CD1c-positive myeloid dendritic cell (primary cell): ENCODE measurements around the gene PLLP.

Source experiments
- DNase-seq: peaks from one replicate; pipeline ENCODE4 v3.0.0-alpha.2; 2016; ENCODE audit errors: extremely low spot score

The PLLP gene, protein sequence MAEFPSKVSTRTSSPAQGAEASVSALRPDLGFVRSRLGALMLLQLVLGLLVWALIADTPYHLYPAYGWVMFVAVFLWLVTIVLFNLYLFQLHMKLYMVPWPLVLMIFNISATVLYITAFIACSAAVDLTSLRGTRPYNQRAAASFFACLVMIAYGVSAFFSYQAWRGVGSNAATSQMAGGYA

DNA sequence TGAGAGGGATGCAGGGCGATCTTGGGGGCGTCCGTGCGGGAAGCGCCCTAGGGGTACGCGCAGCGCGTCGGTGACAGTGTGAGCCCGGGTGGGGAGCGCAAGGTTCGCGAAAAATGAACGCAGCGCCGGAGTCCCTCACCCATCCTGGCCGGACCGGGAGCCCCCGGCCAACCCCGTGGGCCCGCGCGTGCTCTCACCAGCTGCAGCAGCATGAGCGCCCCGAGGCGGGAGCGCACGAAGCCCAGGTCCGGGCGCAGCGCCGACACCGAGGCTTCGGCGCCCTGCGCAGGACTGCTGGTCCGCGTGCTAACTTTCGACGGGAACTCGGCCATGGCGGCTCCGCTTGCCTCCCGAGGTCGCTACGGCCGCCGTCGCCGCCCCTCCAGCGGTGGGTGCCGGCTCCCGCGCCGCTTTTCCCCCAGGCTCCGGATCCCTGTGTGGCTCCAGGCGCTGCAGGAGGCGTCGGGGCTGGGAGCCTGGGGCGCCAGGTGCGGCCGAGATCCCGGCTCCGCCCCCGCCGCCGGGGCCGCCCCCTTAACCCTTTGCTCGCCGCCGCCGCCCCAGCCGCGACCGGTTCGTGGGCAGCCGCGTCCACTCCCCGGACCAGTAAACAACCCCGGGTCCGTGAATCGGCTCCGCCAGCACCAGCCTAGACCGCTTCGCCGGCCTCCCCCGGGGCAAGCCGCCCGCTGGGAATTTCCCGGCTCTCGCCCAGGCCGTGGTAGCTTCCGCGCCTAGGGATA is at the start of gene PLLP:
PLLP (minus strand) TSS at position 464 of the 743 bp plus-strand sequence; CDS start at position 332, 132 bp downstream.
- peak; percentile 45 for DNase-seq

DNA sequence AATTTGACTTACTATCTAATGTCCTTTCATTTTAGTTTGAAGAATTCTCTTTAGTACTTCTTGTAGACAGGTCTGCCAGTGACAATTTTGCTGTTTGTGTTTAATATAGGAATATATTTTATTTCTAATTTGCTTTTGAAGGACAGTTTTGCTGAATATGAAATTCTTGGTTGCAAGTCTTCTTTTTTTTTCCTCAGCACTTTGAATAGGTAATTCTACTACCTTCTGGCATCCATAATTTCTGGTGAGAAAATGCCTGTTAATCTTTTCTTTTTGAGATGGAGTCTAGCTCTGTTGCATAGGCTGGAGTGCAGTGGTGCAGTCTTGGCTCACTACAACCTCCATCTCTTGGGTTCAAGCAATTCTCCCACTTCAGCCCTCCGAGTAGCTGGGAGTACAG is 48.9 kb upstream of the PLLP start:
- no peak for DNase-seq

DNA sequence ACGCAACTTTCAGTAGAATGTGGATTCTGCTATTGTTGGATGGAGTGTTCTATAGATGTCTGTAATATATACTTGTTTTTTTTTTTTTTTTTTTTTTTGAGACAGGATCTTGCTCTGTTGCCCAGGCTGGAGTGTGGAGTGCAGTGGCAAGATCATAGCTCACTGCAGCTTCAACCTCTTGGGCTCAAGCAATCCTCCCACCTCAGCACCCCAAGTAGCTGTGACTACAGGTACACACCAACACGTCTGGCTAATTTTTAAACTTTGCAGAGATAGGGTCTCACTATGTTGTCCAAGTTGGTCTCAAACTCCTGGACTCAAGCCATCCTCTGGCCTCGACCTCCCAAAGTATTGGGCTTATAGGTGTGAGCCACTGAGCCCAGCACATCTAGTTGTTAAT is 46.9 kb upstream of the PLLP start:
- no peak for DNase-seq

DNA sequence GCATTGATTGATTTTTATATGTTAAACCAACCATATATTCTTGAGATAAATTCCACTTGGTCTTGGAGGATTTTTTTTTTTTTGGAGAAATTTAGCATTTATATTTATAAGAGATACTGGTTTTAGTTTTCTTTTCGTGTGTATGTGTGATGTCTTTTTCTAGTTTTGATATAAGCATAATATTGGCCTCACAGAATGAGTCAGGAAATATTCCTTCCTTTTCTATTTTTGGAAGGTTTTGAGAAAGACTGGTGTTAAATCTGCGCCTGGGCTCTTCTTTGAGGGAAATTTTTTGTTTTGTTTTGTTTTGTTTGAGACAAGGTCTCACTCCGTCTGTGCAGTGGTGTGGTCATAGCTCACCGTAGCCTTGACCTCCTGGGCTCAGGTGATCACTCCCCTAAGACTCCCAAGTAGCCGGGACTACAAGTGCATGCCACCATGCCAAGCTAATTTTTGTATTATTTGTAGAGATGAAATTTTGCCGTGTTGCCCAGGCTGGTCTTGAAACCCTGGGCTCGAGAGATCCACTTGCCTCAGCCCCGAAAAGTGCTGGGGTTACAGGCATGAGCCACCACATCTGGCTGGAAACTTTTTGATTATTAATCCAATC is 45.4 kb upstream of the PLLP start:
- no peak for DNase-seq

DNA sequence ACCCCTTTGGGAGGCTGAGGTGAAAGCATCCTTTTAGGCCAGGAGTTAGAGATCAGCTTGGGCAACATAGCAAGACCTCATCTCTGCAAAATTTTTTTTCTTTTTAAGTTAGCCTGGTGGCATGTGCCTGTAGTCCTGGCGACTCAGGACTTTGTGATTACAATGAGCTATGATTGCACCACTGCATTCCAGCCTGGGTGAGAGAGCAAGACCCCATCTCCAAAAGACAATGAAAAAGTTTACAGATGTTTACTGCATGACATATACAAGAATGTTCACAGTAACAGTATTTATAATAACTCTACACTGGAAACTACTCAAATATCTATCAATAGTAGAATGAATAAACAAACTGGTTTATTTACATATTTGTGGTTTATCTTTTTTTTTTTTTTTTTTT is 41.0 kb upstream of the PLLP start:
- no peak for DNase-seq

DNA sequence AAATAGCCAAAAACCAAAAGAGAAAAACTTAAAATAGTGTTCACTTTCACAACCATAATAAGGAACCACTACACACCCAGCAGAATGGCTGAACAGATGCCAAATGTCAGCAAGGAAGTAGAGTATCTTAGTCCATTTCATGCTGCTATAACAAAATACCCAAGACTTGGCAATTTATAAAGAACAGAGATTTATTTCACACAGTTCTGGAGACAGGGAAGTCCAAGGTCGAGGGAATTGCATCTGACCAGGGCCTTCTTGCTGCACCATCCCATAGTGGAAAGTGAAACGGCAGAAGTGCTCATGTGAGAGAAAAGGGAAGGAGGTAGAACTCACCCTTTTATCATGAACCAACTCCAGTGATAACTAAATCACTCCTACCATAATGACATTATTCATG is 40.3 kb upstream of the PLLP start:
- DNase-seq, result peak; percentile 77

DNA sequence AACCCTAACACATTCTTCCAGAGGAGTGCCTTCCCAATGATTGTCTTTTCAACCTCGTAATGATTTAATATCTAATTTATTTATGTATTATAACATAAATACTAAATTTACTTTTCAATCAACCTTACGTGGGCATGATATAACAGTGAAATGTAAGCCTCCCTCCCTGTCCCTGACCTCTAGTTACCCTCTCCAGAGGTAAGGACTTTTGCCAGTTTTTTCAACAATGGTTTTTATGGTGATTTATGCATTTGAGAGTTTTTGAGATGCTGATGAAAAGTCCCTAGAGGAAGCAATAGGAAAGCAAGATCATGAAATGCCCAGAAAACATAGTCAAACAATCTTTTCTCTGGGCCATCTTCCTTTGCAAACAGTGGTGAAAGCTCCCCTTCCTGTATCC is 35.2 kb upstream of the PLLP start:
- DNase-seq, result no peak

DNA sequence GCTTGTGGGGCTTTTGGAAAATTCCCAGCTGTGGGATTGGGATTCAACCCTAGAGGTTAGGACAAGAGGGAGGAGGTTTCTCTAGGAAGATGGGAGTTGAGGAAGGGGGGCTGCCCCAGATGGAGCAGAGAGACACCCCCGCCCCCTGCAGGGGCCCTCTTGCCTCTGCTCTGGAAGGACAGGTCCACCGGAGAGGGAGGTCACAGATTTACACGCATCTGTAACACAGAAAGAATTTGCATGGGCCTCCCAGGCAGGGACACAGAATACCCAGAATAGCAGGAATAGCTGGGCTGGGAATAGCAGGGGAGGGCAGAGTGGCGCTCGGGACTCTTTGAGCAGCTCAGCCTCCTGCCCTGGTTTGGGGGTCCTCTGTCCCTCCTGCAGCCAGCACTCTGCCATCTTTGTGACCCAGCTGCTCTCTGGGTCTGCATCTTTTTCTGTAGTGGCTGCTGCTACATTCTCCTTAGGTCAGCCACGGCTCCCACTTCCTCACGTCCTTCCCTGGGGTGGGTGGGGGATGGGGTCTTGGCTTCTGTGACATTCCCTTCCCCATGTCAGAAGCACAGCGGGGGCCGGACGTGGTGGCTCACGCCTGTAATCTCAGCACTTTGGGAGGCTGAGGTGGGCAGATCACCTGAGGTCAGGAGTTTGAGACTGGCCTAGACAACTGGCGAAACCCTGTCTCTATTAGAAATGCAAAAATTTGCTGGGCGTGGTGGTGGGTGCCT is 33.9 kb upstream of the PLLP start:
- DNase-seq, result no peak

DNA sequence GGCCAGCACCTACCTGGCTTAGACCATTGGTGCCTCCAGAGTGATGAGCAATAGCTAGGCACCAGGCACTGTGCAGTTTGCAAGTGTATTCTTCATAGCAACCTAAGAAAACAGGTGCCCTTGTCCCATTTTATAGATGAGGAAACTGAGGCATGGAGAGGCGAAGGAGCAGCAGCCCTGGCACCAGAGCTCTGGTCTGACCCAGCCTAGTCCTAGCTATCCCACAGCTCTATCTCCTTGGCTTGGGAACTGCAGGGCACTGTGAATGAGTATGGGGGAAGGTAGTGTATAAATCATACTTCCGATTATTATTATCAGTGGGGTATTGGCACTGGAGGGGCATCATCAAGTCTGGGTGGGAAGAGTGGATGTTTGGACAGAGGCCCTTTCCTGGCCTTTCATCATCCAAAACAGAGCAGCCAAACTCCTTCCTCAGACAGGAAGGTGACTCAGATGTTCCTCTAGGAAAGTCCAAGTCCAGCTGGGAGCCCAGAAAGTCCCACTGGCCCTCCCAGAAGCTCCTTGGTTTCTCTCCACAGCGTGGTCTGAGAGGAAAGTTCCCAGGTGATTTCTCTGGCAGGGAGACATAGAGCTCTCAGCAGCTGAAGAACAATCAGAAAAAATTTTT is 32.0 kb upstream of the PLLP start:
- no peak for DNase-seq

DNA sequence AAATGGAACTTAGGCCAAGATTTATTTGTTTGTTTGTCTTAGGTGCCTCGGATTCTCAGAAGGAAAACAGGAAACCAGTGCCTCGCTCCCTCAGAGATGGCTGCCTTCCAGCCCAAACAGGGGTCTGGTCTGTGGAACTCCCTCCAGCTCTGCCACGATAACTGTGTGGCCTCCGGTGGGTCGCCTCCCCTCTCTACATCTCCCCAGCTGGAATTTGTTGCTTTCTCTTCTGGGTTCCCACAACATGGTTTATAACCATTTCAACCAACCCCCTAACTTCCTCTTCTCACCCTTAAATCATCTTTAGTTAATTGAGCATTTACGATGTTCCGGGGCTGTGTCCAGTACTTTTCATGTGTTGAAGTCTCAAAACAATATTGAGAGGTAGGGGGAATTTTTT is 30.9 kb upstream of the PLLP start:
- no peak for DNase-seq

DNA sequence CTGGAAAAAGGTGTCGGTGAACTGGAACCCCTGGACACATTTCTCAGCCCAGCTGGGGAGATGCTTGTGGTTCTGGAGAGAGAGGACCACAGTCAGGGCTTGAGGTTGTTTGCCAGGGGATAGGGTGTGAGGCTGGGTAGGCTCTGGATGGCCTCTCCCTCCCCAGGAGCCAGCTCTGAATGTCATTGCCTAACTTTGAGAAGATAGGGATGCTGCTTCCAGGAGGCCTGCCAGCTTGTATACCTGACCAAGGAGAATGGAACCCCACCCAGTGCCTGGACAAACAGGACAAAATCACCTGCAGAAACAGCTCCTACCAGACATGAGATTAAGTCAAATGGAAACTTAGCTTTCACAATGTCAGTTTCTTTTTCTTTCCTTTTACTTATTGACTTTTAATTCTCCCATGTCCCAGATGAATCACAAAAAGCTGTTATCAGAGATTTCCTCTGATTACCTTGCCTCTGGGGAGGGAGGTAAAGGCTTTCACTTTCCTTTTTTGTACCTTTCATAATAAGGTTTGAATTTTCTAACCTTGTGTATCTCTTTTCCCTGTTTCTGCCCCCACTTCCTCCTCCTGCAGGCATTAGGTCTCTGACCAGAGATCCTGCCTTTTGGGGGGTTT is 29.8 kb upstream of the PLLP start:
- DNase-seq, result no peak

DNA sequence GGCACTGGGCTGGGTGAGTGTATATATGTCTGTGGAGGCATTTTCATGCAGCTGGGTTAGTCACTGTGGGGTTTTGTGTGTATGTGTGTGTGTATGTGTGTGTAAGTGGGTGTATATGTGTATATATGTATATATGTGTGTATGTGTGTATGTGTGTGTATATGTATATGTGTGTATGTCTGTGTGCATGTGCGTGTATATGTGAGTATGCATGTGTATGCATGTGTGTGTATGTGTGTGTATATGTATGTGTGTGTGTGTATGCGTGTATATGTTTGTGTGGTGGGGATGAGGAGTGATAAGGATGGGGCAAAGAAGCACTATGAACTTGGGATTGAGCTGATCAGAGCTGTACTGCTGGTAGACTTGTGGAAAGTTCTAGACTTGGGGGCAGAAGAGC is 29.0 kb upstream of the PLLP start:
- no peak for DNase-seq

DNA sequence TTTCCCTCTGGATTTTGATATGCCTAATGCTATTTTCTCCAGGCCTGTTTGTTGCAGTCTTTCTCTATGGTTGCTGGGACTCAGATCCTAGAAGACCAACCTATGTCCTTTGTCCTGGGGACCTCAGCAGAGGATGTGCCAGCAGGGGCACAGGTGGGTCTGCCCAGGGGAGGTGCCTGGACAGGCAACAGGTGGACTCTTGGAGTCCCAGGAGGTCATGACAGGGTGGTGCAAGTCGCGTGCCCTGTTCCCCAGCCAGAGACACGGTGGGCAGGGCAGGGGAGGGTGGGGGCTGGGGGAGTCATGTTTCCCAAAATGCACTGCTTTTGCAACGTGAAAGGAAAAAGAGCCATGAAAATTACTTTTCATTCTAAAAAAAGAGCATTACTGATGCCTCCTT is 26.3 kb upstream of the PLLP start:
- DNase-seq, result no peak

DNA sequence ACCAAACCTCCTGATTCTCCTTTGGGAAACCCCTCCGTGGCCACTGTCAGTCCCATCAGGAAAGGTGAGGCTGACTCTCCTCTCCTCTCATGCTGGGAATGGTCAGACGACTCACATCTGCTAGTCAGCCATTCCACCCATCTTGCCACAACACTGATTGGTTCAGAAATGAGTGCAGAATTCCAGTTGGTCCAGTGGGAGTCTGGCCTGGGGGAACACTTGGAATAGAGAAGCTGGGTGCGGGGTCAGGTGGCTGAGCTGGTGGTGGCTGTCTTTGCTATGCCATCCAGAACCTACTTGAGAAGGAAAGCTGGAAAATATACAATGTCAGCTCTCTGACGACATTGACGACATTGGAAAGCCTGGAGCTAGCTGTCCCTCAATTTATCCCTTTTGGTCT is 23.6 kb upstream of the PLLP start:
- no peak for DNase-seq

DNA sequence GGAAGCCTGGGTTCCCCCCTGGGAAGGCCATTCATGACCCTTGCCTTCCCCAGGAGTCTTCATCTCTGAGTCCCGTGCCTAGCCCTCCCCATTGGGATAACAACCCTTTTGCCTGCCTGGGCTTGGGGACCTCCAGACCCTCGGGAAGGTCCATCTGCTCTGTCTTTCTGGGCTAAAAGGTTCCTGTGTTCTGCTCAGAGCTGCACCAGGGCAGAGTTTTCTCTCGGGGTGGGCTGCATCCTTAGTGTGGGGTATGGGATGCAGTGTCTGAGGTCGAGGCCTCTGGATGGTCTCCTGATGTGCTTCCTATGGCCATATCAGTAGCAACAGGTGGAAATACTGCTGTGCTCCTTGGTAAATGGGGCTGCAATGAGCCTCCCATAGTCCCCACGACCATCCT is 22.9 kb upstream of the PLLP start:
- no peak for DNase-seq

DNA sequence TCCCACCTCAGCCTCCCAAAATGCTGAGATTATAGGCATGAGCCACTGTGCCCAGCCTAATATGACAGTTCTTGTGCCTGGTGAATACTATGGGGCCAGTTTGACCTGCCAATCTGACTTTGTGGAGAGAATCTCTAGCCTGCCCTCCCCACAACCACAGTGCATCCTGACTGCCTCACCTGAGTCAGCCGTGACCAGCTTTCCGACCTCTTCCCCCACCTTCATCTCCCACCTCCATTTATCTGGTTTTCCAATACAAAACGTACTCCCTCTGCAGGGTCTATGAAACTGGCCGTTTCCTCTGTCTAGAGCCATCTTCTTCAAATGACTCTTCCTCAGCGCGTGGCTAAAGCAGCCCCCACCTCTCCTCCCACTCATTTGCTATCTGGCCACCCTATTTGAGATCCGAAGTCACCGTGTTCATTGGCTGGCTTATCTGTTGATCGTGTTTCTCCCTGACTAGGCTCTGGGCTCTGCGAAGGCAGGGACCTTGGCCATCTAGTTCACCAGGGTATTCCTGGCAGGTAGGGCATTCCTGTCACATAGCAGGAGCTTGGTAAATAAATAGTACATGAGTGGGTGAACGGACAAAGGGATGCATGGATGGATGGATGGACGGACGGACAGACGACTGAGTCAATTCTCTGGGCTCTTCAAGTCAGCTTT is 22.3 kb upstream of the PLLP start:
- no peak for DNase-seq

DNA sequence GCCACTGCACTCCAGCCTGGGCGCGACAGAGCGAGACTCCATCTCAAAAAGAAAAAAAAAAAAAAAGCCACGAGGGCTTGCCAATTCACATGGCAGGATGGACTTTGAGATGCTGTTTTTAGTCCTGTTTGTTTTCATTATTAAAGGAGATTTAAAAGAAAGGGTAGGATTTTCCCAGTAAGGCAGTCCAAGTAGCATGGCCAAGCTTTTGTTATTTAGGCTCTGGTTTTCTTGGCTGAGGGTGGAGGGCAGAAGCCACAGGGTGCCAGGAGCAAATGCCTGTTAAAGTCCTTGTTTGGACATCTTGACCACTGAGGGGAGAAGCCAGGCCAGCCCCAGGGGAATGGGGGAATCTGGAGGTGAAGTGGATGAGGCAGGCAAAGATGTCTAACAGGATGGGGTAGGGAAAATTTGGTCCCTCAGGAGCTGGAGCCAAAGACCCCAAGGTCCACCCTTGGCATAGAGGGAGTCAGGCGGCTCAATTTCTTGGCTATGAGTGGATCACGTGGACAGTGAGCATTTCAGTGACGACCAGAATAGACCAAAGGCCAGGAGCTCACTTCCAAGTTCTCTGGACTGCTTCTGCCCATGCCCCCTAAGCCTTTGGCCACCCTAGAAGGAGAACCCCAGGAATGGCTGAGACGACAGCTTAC is 20.8 kb upstream of the PLLP start:
- no peak for DNase-seq

DNA sequence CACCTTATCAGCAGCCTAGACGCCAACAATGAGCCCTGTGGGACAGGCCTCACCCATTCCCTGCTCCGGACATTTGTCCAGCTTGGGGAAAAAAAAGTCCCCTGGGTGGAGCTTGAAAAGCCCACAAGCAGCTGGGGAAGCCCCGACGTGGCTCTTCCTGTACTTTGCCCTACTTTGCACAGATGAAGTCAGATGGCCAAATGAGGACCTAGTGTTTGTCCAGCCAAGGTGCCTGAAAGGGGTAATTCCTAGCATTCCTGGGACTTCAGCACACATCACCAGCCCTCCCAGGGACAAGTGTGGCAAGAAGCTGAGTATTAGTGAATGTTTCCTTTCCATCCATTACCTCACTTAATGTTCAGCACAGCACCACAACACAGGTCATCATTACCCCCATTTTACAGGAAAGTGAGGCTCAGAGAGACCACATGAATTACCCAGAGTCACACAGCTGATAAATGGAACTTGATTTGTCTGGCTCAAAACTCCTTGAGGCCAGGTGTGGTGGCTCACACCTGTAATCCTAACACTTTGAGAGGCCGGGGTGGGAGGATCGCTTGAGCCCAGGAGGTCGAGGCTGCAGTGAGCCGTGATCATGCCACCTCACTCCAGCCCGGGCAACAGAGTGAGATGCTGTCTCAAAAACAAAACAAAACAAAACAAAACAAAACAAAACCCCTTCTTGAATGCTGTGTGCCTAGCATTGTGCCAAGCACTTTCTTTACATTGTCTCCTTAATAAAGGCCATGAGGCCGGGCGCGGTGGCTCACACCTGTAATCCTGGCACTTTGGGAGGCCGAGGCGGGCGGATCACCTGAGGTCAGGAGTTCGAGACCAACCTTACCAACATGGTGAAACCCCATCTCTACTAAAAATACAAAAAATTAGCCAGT is 19.9 kb upstream of the PLLP start:
- DNase-seq, result peak; percentile 73

DNA sequence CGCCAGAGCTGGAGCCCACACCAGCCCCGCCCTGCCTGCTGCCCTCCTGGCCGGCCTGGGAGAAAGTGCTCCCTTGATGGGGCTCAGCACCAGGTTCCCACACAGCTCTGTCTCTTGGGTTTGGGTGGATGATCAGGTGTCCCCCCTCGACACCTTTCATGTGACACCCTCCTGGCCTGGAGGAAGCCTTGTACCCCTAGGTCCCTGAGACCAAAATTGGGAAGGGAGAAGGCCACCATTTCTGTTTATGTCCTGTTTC is 19.4 kb upstream of the PLLP start:
- no peak for DNase-seq
